HG03575 (cell line): ENCODE results near the gene GFY.
"Not testable (repeated sequence)": the region's sequence is repeated elsewhere in the genome, so short reads cannot be mapped to it uniquely, and the experiment has no call there.

Experiments
- ATAC-seq: cut with Tn5 transposase; IDR thresholded peaks from one replicate; pipeline ENCODE4 v1.9.1; 2021; ENCODE audit not compliant: unreplicated experiment, insufficient number of reproducible peaks, low FRiP score; ENCODE audit errors: extremely low read depth

The GFY gene

DNA sequence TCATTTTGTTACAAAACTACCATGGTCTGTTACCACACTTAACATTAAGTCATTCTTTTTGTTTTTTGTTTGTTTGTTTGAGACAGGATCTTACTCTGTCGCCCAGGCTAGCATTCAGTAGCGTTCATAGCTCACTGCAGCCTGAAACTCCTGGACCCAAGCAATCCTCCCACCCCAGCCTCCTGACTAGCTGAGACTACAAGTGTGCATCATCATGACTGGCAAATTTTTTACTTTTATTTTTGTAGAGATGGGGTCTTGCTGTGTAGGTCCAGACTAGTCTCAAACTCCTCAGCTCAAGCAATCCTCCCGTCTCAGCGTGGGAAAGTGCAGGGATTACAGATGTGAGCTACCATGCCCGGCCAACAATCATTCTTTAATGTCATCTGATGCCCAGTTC lies 31.1 kb downstream of the GFY start:
- no peak for ATAC-seq

DNA sequence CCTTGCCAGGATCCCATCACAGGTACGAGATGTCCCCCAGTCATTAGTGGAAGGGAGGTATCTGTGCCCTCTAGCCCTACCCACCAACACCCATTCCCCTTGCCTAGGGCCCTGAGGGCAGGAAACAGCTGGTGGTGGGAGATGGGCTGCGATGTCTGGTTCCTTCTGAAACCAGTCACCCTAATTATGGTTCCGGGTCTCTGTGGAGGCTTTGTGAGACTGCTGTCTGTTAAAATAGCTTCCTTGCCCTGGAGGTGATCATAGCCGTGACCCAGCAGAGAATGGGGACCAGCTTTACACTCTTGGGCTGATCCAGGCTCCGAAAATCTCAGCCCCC lies 33.3 kb downstream of the GFY start:
- no peak for ATAC-seq

DNA sequence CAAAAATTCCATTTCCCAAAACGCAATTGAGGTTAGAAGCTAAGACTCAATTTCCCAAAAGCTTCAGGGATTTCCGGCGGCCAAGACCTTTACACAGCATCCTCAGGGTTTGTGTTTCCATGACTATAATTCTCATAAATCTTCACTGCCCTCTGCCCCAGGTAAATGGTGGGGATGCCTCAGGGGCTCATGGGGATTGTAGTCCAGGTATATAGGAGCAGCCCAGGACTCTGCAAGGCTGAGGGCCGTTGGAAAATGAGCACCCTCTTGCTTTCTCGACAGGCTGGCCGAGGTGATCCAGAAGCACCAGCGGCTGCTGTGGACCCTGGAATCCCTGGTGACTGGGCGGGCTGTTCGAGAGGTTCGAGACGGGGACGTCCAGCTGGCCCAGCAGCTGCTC lies 34.2 kb downstream of the GFY start:
- no peak for ATAC-seq

DNA sequence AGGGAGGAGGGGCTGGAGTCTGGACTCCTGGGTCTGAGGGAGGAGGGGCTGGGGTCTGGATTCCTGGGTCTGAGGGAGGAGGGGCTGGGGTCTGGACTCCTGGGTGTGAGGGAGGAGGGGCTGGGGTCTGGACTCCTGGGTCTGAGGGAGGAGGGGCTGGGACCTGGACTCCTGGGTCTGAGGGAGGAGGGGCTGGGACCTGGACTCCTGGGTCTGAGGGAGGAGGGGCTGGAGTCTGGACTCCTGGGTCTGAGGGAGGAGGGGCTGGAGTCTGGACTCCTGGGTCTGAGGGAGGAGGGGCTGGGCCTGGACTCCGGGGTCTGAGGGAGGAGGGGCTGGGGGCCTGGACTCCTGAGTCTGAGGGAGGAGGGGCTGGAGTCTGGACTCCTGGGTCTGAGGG lies 35.9 kb downstream of the GFY start:
- not testable (repeated sequence) for ATAC-seq

DNA sequence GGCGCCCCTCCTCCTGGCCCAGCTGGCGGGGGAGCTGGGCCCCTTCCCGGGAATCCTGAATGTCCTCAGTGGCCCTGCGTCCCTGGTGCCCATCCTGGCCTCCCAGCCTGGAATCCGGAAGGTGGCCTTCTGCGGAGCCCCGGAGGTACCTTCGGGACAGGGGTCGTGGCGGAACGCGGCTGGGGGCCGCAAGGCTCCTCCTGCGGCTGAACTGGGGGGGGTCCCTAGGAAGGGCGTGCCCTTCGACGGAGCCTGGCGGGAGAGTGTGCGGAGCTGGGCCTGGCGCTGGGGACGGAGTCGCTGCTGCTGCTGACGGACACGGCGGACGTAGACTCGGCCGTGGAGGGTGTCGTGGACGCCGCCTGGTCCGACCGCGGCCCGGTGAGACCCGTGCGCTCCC lies 36.5 kb downstream of the GFY start:
- no peak for ATAC-seq

DNA sequence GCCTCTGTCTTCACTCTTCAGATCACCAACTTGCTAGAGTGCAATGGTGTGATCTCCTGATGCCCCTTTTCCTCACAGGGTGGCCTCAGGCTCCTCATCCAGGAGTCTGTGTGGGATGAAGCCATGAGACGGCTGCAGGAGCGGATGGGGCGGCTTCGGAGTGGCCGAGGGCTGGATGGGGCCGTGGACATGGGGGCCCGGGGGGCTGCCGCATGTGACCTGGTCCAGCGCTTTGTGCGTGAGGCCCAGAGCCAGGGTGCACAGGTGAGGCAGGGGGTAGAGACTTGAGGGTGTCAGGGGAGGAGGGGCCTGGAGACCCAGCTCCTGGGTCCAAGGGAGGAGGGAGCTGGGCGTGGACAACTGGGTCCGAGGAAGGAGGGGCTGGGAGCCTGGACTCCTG lies 37.3 kb downstream of the GFY start:
- no peak for ATAC-seq

DNA sequence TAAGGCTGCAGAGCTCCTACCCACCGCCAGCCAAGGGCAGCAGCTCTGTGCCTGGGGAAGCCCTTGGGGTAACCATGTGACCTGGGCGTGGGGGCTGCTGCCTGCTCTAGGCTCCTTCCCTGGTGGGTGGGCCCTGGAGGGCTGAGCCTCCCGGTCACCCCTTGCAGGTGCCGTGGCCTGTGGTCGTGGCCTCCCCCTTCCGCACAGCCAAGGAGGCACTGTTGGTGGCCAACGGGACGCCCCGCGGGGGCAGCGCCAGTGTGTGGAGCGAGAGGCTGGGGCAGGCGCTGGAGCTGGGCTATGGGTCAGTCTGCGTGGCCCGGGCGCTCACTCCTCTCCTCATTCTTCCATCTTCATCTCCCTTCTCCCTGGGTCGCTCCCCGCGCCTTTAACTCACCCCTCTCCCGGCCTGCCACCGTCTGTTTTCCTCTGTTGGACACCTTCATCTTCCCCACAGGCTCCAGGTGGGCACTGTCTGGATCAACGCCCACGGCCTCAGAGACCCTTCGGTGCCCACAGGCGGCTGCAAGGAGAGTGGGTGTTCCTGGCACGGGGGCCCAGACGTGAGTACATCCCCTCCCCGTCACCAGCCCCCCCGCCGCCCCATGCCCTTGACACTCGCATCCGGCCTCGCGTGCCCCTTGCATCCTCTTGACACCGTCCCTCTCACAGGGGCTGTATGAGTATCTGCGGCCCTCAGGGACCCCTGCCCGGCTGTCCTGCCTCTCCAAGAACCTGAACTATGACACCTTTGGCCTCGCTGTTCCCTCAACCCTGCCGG lies 39.0 kb downstream of the GFY start:
- ATAC-seq = no peak

DNA sequence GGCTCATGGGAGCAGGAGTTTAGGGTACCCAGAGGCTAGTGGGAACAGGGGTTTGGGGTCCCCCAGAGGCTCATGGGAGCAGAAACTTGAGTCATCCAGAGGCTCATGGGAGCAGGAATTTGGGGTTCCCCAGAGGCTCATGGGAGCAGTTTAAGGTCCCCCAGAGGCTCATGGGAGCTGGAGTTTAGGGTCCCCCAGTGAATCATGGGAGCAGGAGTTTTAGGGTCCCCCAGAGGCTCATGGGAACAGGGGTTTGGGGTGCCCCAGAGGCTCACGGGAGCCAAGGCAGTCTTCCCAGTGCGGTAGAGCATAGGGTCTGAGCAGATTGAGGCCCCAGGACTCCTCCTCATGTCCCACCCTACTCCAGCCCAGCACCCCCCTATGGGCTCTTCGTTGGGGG lies 40.2 kb downstream of the GFY start:
- ATAC-seq = no peak

DNA sequence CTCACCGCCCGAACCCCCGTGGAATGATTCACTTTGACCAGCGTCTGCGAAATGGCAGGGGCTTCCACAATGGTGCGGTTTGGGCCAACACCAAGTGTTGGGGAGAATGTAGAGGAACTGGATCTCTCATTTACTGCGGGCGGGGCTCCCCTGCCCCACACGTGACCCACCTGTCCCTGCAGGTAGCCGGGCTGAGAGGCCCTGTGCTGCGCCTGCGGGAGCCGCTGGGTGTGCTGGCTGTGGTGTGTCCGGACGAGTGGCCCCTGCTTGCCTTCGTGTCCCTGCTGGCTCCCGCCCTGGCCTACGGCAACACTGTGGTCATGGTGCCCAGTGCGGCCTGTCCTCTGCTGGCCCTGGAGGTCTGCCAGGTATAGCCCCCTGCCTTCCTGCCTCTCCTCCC lies 43.0 kb downstream of the GFY start:
- ATAC-seq = no peak

DNA sequence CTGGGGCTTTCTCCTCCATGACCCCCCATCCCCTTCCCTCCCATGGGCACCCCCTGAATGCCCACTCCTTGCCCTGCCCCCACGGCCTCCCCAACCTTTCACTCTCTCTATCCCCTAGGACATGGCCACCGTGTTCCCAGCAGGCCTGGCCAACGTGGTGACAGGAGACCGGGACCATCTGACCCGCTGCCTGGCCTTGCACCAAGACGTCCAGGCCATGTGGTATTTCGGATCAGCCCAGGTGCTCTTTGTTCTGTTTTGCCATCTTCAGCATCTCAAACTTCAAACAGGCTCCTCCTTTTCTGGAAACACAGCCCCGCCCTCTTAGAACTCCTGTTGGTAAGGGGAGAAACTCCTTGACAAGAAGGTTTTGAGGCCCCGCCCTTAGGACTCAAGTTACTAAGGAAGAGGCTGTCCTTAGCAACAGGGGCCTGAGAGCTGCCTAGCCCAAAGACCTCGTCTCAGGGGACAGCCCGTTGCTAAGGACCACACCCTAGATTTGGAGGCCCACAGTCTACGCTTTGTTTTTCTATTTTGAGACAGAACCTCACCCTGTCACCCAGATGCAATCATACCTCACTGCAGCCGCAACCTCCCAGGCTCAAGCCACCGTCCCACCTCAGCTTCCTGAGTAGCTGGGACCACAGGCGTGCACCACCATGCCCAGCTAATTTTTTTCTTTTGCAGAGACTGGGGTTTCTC lies 43.7 kb downstream of the GFY start:
- ATAC-seq = no peak

DNA sequence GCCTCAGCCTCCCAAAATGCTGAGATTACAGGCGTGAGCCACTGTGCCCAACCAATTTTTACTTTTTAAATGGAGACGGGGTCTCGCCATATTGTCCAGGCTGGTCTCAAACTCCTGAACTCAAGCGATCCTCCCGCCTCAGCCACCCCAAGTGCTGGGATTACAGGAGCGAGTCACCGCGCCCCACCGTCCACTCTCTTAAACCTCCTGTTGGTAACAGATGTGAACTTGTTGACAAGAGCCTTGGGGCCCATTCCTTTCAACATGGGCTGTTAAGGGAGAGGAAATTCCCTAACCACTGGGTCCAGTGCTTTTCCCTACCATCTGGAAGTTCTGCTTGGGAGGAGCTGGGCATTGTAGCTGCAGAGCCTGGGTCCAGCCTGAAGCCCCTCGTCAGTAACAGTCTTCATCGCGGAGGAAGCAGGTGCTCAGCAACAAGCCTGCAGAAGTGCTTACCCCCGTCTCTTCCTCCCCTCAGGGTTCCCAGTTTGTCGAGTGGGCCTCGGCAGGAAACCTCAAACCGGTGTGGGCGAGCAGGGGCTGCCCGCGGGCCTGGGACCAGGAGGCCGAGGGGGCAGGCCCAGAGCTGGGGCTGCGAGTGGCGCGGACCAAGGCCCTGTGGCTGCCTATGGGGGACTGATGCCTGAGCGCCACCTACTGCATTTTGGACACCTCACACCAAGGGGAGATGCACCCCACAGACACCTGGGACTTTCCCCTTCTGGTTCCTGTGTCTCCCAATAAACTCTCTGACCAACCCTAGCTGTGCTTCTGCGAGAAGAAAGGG lies 44.8 kb downstream of the GFY start:
- ATAC-seq = no peak

DNA sequence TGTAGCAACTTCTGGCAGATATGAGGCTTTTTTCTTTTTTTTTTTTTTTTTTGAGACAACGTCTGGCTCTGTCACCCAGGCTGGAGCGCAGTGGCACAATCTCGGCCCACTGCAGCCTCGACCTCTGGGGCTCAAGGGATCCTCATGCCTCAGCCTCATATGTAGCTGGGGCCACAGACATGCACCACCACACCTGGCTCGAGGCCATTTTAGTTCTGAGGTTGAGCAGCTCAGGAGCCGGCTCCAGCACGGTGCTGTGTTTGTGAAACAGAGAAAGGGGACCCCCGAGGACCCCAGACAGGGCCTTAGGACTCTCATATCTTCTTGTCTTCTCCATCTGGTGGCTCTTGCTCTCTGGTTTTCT lies 45.4 kb downstream of the GFY start:
- no peak for ATAC-seq

DNA sequence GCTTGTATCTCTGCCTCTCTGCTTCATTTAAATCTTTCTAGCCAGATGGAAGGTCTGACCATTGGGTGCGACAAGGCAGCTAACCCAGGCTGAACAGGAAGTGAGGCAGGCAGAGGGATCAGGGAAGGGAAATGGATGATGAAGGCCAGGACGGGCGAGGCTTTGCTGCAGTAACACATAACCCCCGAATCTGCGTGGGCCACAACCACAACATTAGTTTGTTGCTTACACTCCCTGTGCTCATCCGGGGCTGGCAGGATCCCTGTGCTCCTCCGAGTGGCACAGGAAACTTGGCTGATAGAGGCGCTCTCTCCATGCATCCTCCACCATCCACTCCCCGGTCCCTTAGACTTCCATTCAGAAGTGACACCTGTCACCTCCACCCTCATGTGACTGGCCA lies 47.7 kb downstream of the GFY start:
- ATAC-seq = no peak

DNA sequence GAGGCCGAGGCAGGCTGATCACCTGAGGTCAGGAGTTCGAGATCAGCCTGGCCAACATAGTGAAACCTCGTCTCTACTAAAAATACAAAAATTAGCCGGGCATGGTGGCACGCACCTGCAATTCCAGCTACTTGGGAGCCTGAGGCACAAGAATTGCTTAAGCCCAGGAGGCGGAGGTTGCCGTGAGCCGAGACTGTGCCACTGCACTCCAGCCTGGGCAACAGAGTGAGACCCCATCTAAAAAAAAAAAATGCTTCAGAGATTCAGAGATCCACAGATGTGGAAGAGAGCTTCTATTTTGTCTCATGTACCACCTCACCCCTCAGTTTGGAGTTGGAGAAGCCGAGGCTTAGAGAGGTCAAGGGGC lies 48.3 kb downstream of the GFY start:
- not testable (repeated sequence) for ATAC-seq

DNA sequence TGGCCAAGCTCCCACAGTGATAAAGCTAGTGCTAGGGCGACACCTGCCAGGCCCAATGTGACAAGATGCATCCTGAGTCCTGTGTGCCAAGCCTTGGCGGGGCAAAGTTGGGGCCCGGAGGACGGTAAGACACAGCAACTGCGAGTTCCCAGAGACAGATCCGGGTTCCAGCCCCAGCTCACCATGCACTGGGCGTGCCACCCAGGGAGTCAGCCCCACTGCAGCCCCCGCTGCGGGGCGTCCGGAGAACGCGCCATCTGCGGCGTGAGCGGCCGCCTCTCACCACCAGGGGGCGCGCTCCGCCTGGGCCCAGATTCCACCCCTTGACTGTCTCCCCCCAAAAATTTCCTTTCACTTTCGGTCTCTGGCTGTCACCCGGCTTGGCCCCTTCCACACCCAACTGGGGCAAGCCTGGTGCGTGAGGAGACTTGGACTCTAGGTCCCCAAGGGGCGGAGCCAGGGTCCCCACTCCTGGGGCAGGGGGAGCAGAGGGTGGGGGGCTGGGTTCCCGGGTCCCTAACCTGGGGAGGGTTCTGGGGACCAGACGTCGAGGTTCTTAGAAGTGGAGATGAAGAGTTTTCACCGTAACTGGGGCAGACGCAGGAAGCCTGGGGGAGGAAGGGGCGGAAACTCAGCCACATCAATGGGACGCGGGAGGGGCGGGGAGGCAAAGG lies 48.8 kb downstream of the GFY start, which contains the start of gene FLT3LG:
TSS of gene FLT3LG (plus strand) at position 348 of the 674 bp plus-strand sequence. CDS start 425 bp downstream, outside the sequence.
- ATAC-seq = no peak

DNA sequence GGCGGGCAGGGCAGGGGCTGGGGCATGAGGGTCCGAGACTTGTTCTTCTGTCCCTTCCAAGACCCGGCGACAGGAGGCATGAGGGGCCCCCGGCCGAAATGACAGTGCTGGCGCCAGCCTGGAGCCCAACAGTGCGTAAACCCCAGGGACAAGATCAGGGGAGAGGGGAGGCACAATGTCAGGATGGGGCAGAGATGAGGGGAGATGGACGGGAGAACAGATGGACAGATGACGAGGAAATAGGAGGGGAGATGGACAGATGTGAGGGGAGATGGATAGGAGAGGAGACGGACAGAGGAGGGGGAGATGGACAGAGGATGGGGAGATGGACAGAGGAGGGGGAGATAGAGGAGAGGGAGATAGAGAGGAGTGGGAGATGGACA lies 49.3 kb downstream of the GFY start:
- no peak for ATAC-seq

DNA sequence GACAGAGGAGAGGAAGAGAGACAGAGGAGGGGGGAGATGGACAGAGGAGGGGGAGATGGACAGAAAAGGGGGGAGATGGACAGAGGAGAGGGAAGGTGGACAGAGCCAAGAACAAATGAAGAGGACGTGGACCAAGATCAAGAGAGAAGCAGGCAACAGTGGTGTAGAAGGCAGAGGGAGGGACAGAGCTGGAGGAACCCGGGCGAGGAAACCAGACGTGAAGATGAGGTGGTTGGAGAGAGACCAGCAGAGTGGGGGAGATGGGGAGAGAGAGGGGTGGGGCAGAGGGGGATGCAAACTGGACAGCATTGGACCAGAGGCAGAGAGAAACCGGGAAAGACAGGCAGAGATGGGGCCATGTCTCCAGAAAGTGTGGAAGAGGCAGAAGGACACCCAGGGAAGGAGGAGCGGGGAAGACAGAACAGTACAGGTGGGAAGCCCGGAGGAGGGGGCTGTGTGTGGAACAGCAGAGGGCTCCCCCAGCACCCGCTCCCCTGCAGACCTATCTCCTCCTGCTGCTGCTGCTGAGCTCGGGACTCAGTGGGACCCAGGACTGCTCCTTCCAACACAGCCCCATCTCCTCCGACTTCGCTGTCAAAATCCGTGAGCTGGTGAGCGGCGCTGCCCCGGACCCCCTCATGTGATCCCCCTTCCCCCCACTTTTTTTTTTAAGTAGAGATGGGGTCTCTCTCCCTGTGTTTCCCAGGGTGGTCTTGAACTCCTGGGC lies 50.2 kb downstream of the GFY start:
- ATAC-seq = no peak

DNA sequence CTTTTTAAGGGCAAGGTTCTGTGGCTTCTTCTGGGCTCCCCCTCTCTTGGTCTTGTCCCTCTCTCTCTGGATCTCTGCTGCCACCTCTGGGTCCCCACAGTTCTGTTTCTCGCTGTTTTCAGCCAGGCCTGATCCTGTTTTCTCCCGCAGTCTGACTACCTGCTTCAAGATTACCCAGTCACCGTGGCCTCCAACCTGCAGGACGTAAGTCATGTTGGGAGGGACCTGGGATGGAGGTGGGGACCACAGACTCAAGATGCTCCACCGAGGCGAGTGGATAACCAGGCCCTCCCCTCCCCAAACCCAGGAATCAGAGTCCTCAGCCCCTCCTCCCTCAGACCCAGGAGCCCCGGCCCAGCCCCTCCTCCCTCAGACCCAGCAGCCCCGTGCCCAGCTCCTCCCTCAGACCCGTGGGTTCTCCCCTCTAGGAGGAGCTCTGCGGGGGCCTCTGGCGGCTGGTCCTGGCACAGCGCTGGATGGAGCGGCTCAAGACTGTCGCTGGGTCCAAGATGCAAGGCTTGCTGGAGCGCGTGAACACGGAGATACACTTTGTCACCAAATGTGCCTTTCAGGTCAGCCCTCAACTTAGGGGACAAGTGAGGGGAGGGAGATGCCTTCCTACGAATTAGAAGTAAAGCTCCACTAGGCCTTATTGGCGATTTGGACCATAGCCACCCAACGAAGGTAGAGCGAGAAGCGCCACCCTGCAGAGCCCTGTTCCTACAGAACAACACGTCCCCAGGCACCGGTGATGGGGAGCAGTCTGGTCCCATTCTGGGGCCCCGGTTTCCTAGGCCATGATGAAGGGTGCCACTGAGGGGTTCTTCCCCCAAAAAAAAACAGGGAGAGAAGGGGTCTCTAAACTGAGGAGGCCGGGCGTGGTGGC lies 51.0 kb downstream of the GFY start:
- no peak for ATAC-seq
